Activated naive CD8-positive, alpha-beta T cell (primary cell): Measurements from ENCODE around the gene PALLD.

Experiments used
- H3K27ac Mint-ChIP-seq: one replicate; pipeline ENCODE4 v1.8.0; 2021; ENCODE audit warnings: mixed read lengths
- H3K27me3 Mint-ChIP-seq: one replicate; pipeline ENCODE4 v1.8.0; 2021; ENCODE audit warnings: mixed read lengths
- H3K36me3 Mint-ChIP-seq: one replicate; pipeline ENCODE4 v1.8.0; 2021; ENCODE audit warnings: mixed read lengths
- H3K4me1 Mint-ChIP-seq: one replicate; pipeline ENCODE4 v1.8.0; 2021; ENCODE audit warnings: low read depth, mixed read lengths
- H3K4me3 Mint-ChIP-seq: one replicate; pipeline ENCODE4 v1.8.0; 2021; ENCODE audit warnings: mild to moderate bottlenecking, mixed read lengths
- H3K9me3 Mint-ChIP-seq: one replicate; pipeline ENCODE4 v1.8.0; 2021; ENCODE audit warnings: low read depth, mixed read lengths

The PALLD gene

GRCh38 chr4:168734703-168735678 lies 238.1 kb downstream of the PALLD start:
- no peak overlapping the region for H3K4me3 Mint-ChIP-seq
- H3K27ac Mint-ChIP-seq, result no peak overlapping the region
- no peaks in the 10 kb centered on the region for H3K36me3 Mint-ChIP-seq
- H3K9me3 Mint-ChIP-seq, result no peaks in the 10 kb centered on the region
- H3K27me3 Mint-ChIP-seq, result peaks cover 7% of the 10 kb centered on the region
- no peaks in the 10 kb centered on the region for H3K4me1 Mint-ChIP-seq

DNA sequence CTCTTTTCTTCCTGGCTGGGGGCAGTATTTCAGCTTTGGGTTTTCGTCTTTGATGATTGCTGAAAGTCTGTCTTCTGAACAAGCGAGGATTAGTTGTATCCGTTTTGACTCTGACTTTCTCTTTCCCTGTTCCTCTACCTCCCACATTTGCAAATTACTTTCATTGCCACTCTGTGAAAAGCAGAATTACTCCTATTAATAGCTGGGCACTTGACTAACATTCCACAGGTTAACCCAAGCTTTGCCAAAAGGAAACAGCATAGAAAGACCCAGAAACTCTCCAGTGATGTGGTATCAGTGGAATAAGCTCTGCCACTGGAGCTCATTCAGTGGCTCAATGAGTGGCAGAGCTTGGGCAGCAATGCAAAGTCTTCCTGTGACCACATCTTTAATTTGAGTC lies 238.9 kb downstream of the PALLD start:
- H3K27ac Mint-ChIP-seq, result no peak overlapping the region
- no peaks in the 10 kb centered on the region for H3K4me1 Mint-ChIP-seq
- peaks cover 6% of the 10 kb centered on the region for H3K27me3 Mint-ChIP-seq
- no peaks in the 10 kb centered on the region for H3K9me3 Mint-ChIP-seq
- H3K36me3 Mint-ChIP-seq, result no peaks in the 10 kb centered on the region
- H3K4me3 Mint-ChIP-seq, result no peak overlapping the region

GRCh38 chr4:168736860-168737805 lies 240.3 kb downstream of the PALLD start:
- Mint-ChIP-seq H3K4me3 (no peak overlapping the region), H3K27ac (no peak overlapping the region), H3K36me3 (no peaks in the 10 kb centered on the region), H3K9me3 (no peaks in the 10 kb centered on the region), H3K27me3 (peaks cover 4% of the 10 kb centered on the region), H3K4me1 (no peaks in the 10 kb centered on the region)

GRCh38 chr4:168737806-168738172 lies 240.9 kb downstream of the PALLD start:
- Mint-ChIP-seq H3K9me3 (no peaks in the 10 kb centered on the region), H3K27ac (no peak overlapping the region), H3K36me3 (no peaks in the 10 kb centered on the region), H3K4me1 (no peaks in the 10 kb centered on the region), H3K27me3 (peaks cover 4% of the 10 kb centered on the region), H3K4me3 (no peak overlapping the region)

GRCh38 chr4:168739886-168740285 lies 243.0 kb downstream of the PALLD start:
- Mint-ChIP-seq H3K9me3 (no peaks in the 10 kb centered on the region), H3K4me1 (no peaks in the 10 kb centered on the region), H3K4me3 (no peak overlapping the region), H3K36me3 (no peaks in the 10 kb centered on the region), H3K27ac (no peak overlapping the region), H3K27me3 (peaks cover 4% of the 10 kb centered on the region)

- Mint-ChIP-seq H3K27me3 (peaks cover 3% of the 10 kb centered on the region), H3K4me1 (no peaks in the 10 kb centered on the region)
These were observed 243.8 kb downstream of the PALLD start for GRCh38 chr4:168740691-168741090.

GRCh38 chr4:168741281-168742173 lies 244.7 kb downstream of the PALLD start:
- Mint-ChIP-seq H3K27ac (no peak overlapping the region), H3K4me1 (no peaks in the 10 kb centered on the region), H3K4me3 (no peak overlapping the region), H3K36me3 (no peaks in the 10 kb centered on the region), H3K27me3 (peaks cover 4% of the 10 kb centered on the region), H3K9me3 (no peaks in the 10 kb centered on the region)

More at GRCh38 chr4:168740691-168741090, 243.8 kb downstream of the PALLD start:
- Mint-ChIP-seq H3K9me3 (no peaks in the 10 kb centered on the region), H3K36me3 (no peaks in the 10 kb centered on the region), H3K4me3 (no peak overlapping the region), H3K27ac (no peak overlapping the region)

- Mint-ChIP-seq H3K27ac (no peak overlapping the region), H3K4me1 (no peaks in the 10 kb centered on the region), H3K4me3 (no peak overlapping the region), H3K36me3 (no peaks in the 10 kb centered on the region), H3K27me3 (peaks cover 6% of the 10 kb centered on the region), H3K9me3 (no peaks in the 10 kb centered on the region)
These were observed 246.3 kb downstream of the PALLD start for GRCh38 chr4:168743131-168743530.

- H3K36me3 Mint-ChIP-seq, result no peaks in the 10 kb centered on the region
- H3K4me1 Mint-ChIP-seq, result no peaks in the 10 kb centered on the region
- no peak overlapping the region for H3K27ac Mint-ChIP-seq
- H3K9me3 Mint-ChIP-seq, result no peaks in the 10 kb centered on the region
- H3K27me3 Mint-ChIP-seq, result peaks cover 6% of the 10 kb centered on the region
- no peak overlapping the region for H3K4me3 Mint-ChIP-seq
These were observed 246.7 kb downstream of the PALLD start for GRCh38 chr4:168743601-168744000.

- H3K9me3 Mint-ChIP-seq, result no peaks in the 10 kb centered on the region
- H3K4me3 Mint-ChIP-seq, result no peak overlapping the region
- H3K4me1 Mint-ChIP-seq, result no peaks in the 10 kb centered on the region
- H3K27me3 Mint-ChIP-seq, result peaks cover 6% of the 10 kb centered on the region
- no peaks in the 10 kb centered on the region for H3K36me3 Mint-ChIP-seq
- H3K27ac Mint-ChIP-seq, result no peak overlapping the region
These were observed 247.2 kb downstream of the PALLD start for GRCh38 chr4:168744021-168744420.

DNA sequence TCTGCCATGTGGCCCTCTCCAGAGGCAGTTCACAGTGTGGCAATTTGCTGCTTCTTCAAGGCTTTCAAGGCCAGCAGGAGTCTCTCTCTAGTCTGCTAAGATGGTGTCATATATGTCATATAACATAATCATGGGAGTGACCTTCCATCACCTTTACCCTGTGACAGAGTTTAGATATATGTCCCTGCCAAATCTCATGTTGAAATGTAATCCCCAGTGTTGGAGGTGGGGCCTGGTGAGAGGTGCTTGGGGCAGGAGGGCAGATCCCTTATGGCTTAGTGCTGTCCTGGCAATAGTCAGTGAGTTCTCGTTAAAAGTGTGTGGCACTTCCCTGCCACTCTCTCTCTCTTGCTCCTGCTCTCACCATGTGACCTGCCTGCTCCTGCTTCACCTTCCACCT lies 252.0 kb downstream of the PALLD start:
- H3K9me3 Mint-ChIP-seq, result no peaks in the 10 kb centered on the region

DNA sequence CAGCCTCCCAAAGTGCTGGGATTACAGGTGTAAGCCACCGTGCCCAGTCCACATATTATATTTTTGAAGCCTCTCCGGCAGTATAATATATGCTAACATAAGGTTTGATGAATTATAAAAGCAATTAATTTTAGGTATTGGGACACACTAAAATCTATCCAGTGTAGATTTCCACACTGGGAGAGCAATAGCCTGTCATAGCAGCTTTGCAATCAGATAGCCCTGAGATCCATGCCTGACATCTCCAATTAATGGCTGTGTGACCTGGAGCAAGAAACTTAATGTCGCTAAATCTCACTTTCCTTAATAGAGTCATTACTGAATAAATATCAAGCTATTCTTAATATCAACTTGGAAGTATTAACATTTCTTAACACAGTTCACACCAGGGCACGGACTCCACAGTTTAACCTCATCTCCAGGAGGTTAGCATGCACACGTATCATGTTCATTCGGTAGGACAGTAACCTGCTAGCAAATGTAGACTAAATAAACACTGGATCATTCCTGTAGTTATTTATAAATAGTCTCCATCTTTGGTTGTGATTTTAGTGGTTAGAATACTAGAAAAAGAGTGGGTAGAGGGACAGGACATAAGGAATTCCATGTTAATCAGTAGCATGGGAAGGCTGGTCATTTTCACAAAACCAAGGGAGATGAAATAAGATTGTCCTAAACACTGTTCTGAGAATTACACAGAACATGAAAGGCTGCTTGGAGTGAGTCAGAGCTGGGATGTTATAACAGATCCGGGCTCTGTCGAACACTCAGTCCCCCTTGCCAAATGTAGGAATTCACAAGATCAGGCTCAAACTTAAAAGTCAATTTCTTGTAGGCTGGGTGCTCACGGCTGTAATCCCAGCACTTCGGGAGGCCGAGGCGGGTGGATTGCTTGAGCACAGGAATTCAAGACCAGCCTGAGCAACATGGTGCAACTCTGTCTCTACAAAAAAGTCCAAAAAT lies 254.7 kb downstream of the PALLD start:
- Mint-ChIP-seq H3K27me3 (peaks cover 2% of the 10 kb centered on the region), H3K9me3 (no peaks in the 10 kb centered on the region), H3K4me1 (no peaks in the 10 kb centered on the region), H3K27ac (no peak overlapping the region), H3K4me3 (no peak overlapping the region), H3K36me3 (no peaks in the 10 kb centered on the region)

More for the DNA sequence above, 252.0 kb downstream of the PALLD start:
- H3K27me3 Mint-ChIP-seq, result peaks cover 4% of the 10 kb centered on the region
- no peak overlapping the region for H3K4me3 Mint-ChIP-seq
- H3K36me3 Mint-ChIP-seq, result no peaks in the 10 kb centered on the region
- no peaks in the 10 kb centered on the region for H3K4me1 Mint-ChIP-seq
- H3K27ac Mint-ChIP-seq, result no peak overlapping the region

GRCh38 chr4:168755598-168756477 lies 259.0 kb downstream of the PALLD start:
- Mint-ChIP-seq H3K27ac (no peak overlapping the region), H3K4me1 (peaks cover 1% of the 10 kb centered on the region), H3K9me3 (no peaks in the 10 kb centered on the region), H3K36me3 (no peaks in the 10 kb centered on the region), H3K4me3 (no peak overlapping the region), H3K27me3 (peaks cover 4% of the 10 kb centered on the region)
